NCI-H82 treated with DMSO at 0.1 percent for 48 hours (cell line): Measurements from ENCODE around the gene NGRN.
A peak's percentile ranks its signal among the peaks of the same experiment; 100 is the strongest.
"Not testable (repeated sequence)": the region's sequence is repeated elsewhere in the genome, so short reads cannot be mapped to it uniquely, and the experiment has no call there.

Experiments used
- DNase-seq: peaks from one replicate; lab custom pipeline; 2025; ENCODE audit not compliant: unreplicated experiment; lab: John Stamatoyannopoulos, UW

NGRN gene

DNA sequence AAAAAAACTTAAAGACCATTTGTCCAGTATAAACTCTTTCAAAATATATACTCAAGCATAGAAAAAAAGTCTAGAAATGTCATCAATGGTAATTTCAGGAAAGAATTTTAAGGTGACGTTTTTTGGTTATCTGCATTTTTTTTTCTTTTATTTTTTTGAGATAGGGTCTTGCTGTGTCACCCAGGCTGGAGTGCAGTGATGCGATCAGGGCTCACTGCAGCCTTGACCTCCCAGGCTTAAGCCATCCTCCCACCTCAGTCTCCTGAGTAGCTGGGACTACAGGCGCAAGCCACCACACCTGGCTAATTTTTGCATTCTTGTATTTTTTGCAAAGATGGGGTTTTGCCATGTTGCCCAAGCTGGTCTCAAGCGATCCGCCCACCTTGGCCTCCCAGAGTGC, 15.3 kb downstream of the NGRN start:
- not testable (repeated sequence) for DNase-seq

DNA sequence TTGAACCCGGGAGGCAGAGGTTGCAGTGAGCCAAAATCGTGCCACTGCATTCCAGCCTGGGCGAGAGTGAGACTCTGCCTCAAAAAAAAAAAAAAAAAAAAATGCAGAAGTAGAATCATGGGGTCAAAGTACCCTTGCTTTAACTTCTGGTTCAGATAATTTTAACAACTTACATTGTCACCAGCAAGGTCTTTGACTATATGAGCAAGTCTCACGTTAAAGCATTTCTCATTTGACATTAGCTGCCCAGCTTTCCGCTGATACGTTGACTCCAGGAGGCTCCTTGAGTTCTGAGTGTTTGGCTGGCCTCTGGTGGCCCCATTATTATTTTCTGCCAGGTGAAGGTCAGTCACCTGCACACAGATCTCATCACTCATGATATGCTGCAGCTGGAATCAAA, 16.2 kb downstream of the NGRN start:
- DNase-seq: not testable (repeated sequence)

DNA sequence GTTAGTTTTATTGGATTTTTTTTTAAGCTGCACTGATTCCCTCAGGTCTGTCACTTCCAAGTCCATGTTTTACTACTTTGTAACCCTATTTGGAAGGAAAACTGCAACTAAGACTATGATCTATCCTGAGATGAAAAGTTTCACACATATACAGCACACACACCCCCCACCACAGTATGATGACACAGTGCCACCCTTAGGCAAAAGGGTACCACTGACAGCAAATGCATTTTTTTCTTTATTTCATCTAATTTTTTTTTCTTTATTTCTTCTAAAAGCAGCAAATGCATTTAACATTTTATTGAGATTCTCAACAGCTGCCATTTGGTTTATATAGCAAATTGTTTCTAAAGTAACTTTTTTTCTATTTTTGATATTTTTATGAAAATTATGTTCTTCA, 21.2 kb downstream of the NGRN start:
- DNase-seq: peak; percentile 25

GRCh38 chr15:90287101-90287500, 21.6 kb downstream of the NGRN start:
- DNase-seq: no peak

- DNase-seq: no peak
Measured at GRCh38 chr15:90287946-90288345, 22.5 kb downstream of the NGRN start.

GRCh38 chr15:90291679-90292356, 26.3 kb downstream of the NGRN start:
- DNase-seq: peak; percentile 41

DNA sequence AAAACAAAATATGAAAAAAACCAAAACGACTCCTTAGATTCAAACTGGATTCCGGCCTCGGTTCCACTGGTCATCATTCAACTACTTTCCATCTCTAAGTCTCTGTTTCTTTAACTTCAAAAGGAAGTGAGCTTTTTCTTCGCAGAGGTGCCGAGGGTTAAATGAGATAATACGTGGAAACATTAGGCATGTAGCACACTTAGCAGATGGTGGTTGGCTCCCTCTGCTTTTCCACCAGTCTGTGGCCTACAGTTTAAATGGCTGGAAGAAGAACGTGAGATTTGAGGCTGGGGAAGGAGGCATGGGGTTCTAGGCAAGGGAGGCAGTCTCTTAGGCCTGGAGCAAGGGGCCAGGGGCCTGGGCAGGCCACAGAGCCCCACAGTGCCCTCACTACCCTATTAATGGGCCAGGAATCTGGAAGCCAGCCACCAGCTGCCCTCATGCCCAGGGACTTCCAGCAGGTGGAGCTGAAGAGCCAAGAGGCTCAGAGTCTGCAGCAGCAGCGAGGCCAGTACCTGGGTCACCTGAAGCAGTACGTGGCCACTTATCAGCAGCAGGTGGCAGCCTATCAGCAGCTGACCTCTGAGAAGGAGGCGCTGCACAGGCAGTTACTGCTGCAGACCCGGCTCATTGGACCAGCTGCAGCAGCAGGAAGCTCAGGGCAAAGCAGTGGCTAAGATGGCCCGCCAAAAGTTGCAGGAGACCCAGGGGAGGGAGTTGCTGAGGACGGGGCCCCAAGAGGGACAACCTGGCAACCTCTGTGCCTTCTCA, 27.8 kb downstream of the NGRN start:
- peak; percentile 14 for DNase-seq

- DNase-seq: no peak
Measured at GRCh38 chr15:90294159-90294558, 28.7 kb downstream of the NGRN start.

GRCh38 chr15:90294601-90295269, 29.3 kb downstream of the NGRN start:
- DNase-seq: no peak

DNA sequence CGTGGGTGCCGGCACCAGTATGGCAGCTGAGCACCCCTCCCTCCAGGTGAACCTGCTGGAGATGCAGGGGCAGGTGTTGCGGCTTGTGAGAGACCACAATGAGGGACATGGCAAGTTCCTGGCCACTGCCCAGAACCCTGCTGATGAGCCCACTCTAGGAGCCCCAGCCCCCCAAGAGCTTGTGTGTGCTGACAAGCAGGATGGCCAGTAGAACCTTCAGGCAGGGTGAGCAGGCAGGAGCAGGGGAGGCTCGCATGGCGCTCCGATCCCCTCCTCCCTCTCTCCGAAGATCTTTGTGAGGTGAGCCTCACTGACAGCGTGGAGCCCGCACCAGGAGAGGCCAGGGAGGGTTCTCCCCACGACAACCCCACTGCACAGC, 29.8 kb downstream of the NGRN start:
- DNase-seq: no peak

- not testable (repeated sequence) for DNase-seq
Measured at GRCh38 chr15:90296316-90296884, 30.9 kb downstream of the NGRN start.

DNA sequence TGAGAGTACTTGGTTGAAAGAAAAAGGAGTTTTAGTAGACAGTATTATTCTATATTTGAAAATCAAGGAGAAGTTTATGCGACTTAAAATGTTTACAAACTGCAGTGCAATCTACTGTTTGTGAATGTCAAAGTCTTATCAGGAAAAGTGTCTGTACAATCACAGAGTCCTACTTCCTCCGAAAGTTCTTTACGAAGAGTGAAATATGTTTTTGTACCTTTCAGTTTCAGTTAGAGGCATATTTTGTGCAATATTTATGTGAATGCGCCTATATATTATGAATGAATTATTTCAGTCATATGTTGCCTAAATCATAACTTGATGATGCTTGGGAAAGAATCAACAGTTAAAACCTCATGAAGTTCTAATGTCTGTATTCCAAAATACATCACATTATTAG, 31.5 kb downstream of the NGRN start:
- DNase-seq: no peak

DNA sequence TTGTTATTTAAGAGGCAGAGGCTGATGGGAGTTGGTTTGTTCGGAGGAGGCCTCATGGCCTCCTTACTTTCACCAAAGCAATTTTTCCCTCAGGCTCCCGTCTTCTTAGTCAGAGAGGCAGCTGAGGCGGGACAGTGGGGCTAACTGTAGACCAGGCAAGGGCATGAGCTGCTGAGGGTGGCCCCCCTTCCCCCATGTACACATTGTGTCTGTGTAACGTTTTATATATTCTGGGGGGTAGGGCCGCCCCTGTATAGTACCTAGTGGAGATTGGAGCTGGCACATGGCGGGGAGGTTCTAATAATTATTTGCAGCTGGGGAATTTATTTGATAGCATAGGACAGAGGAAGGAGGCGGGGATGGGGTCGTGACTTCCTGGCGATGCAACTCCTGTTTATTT, 35.1 kb downstream of the NGRN start:
- no peak for DNase-seq

DNA sequence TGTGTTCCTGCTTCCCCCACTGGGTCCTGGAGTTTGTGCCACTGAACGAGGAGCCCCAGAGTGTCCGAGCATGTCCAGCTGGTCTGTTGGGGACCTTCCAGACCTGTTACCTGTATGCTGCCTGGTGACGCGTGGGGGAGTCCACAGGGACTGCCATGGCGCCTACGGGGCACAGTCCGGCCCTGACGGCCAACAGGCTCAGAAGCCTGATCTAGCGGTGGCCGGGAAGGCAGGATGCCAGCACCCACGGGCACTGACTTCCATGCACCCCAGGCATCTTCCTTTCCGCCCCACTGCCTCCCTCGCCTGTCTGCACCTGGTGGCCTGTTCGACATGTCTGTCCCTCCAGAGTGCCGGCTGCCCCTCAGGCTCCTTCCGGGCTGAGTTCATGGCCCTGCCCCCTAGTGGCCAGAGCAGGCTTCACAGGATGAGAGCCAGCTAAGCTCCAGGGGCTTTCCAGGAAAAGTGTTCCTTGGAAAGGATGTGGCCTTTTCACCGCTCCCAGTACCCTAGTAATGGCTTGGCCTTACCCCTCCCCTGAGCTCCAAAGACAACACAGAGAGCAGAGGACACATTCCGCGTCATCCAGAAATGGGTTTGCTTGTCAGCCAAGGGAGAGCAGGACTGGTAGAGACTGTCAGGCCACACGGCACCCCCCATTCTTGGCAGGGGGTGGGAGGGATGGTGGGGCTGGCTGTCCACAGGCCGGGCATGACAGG, 35.7 kb downstream of the NGRN start:
- peak; percentile 34 for DNase-seq

- no peak for DNase-seq
Measured at GRCh38 chr15:90301707-90302300, 36.3 kb downstream of the NGRN start.

DNA sequence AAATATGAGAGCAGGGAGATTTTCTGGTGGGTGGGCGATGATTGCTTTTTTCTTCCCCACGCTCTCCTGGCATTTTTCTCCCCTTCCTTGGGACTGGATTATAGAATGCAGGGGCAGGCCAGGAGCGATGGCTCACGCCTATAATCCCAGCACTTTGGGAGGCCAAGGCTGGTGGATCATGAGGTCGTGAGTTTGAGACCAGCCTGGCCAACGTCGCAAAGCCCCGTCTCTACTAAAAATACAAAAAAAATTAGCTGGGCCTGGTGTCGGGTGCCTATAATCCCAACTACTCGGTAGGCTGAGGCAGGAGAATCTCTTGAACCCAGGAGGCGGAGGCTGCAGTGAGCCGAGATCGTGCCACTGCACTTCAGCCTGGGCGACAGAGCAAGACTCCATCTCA, 39.9 kb downstream of the NGRN start:
- not testable (repeated sequence) for DNase-seq

- peak; percentile 26 for DNase-seq
Measured at GRCh38 chr15:90305932-90306331, 40.5 kb downstream of the NGRN start.

GRCh38 chr15:90306560-90306959, 41.1 kb downstream of the NGRN start:
- no peak for DNase-seq

DNA sequence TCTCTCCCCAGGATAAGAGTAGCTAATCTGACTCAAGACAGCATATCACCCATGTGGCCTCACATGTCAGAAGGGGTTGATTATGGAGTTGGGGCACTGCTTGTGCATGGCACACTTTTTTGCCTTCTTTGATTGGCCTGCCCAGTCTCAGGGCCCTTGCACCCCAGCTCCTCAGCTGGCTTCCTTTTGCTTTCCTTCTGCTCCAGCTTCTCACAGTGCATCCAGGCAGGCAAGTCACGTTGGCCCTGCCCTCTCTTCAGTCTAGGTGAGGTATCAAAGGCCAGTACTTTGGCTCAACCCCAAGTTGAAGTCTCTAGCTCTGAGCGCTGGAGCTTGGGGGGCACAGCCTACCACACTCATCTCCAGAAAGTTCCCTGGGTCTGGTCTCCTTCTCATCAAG, 42.2 kb downstream of the NGRN start:
- DNase-seq: no peak

GRCh38 chr15:90309020-90309419, 43.5 kb downstream of the NGRN start:
- DNase-seq: no peak
